Left renal cortex interstitium (tissue), 4 donors: ENCODE measurements around the gene POLR2A. TPM values are rescaled to one million over a fixed set of nuclear protein-coding genes. Genes with fewer than 3 reads are reported as not detected.
"Not testable (repeated sequence)": the region's sequence is repeated elsewhere in the genome, so short reads cannot be mapped to it uniquely, and the experiment has no call there.

Experiments used
- DNase-seq, 4 donors: peaks; one replicate each; pipeline ENCODE4 v3.0.0-alpha.2; 2013; ENCODE audit warnings: low read depth in 4 of 4, low spot score in 2 of 4, missing footprints in 1 of 4
- polyA plus RNA-seq, 4 donors: library from polyadenylated mRNA; unstranded; fragments of 120-200 nt; gene quantifications; one replicate each; pipeline ENCODE4 v1.2.1, GENCODE V29; 2013; ENCODE audit not compliant: insufficient read length in 4 of 4

POLR2A gene
- polyA plus RNA-seq, 4 donors = 101 to 163 (median 116) TPM

GRCh38 chr17:7459961-7460545 is 24.1 kb upstream of the POLR2A start:
- DNase-seq = no peak

DNA sequence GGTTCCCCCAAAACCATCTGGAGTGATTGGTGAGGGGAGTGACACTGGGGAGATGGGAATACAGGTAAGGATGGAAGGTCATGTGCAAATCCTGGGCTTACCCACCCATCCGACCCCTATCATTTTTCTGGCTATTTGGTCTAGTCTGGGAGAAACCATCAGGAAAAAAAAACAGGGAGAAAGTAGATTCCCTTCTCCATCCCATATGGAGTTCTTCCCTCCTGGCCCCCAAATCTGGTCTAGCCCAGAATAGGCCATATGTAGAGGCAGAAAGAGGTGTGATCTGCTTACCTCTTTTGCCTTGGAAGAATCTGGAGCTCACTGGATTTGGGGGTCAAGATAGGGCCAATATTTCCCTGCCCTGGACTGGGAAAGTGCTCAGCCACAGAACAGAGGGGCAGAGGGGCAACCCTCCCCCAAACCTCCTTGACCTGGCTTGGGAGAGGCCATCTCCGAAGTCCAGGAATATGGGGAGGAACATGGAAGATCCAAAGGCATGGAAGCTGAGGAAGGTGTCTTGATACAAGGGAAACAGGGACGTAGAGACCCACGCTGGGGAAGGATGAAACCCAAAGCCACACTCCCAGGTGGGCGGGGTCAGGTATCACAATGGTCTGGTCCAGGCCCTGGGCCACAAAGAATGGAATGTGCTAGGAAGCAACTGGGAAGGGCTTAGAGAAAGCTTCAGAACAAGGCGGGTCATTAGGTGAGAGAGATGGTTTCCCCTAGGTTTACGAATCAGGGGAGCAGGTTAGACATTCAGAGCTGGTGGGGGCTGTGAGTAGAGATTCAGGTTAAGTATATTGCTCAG is 23.1 kb upstream of the POLR2A start:
- no peak for DNase-seq

- no peak for DNase-seq
Measured at GRCh38 chr17:7462474-7463371, 21.4 kb upstream of the POLR2A start.

- DNase-seq = no peak
Measured at GRCh38 chr17:7463372-7463846, 20.8 kb upstream of the POLR2A start.

DNA sequence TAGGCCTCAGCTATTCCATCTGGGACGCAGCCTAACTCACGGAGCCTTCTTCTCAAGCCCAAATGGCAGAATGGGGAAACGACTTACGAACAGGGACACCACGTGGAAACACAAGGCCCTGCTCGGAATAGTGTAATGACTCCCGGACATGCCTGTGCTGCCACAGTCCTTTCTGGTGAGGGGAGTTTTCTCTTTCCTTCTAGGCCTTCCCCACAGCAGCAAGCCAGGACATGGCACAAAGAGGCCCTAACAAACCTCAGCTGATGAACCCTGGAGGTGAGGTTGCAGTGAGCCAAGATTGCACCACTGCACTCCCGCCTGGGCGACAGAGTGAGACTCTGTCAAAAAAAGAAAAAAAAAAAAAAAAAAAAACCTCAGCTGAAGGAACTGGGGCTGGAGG is 20.1 kb upstream of the POLR2A start:
- DNase-seq = no peak

- DNase-seq = no peak
Measured at GRCh38 chr17:7465597-7466275, 18.4 kb upstream of the POLR2A start.

DNA sequence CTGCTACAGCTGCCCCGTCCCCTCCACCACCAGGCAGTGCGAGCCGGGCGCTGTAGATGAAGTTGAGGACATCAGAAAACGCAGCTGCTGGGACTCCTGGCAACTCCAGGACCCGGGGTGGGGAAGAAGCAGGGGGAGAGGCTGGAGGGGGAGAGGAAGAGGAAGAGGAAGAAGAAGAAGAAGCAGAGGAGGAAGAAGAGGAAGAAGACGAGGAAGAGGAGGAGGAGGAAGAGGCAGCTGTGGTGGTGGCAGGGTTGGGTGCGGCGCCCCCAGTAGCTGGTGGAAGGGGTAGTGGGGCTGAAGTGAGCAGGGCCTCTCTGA is 17.9 kb upstream of the POLR2A start:
- no peak for DNase-seq

DNA sequence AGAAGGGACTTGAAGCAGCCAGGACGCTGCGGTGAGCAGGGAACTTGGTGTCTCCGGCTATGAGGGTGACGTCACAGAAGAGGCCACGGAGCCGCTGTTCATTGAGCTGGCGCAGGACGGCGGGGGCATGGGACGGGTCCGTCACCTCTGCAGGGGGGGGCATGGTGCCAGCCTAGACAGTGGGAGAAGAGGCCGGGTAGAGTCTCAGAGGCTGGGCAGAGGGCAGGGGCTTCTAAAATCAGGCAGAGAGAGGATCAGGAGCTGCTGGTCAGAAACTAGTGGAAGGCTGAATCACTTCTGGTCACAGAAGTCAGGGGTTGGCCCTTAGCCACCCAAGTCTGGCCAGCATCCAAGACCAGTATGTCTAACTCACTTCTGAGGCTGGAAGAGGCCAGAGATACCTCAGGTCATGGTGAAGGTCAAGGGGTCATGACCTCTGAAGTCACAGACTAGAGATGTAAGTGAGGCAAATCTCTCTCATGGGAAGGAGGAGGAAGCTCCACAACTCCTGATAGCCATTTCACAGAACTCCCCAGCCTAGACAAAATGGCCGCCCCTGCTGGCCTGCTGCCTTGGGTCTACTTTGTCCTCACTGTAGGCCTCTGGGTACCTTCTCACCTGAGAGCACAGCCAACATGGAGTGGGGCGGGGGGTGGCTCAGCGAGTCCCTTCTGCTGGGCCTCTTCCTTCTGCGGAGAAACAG is 17.4 kb upstream of the POLR2A start:
- no peak for DNase-seq

DNA sequence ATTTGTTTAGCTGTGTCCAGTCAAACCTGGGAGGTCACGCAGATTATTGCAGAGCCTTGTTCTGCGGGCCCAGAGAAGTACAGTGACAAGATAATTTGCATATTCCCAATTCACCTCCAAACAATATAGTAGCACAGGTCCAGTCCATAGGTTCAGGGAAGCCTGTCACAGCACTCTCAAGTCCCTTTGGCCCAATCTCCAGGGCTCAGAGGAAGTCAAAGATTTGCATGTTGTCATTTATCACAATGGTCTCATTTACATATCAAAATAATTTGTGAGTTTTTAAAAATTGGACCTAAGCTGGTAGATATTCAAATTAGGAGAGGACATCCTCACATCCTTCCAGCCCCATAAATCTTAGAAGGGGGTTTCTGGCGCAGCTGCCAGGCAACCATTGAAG is 16.7 kb upstream of the POLR2A start:
- no peak for DNase-seq

DNA sequence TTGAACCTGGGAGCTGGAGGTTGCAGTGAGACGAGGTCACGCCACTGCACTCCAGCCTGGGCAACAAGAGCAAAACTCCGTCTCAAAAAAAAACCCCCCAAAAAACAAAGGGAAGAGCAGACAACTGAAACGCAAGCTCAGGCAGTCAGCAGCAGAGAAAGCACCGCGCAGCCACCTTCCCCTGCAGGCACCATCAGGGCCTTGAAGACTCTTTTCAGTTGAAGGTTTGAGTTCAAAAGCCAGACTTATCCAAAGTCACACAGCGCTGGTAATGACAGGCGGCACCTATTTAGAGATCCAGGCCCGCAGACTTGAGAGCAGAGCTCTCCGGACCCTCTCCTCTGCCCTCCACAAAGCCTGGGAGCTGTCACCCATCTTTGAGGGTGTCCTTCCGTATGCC is 15.9 kb upstream of the POLR2A start:
- no peak for DNase-seq

GRCh38 chr17:7468804-7469389 is 15.3 kb upstream of the POLR2A start:
- no peak for DNase-seq

DNA sequence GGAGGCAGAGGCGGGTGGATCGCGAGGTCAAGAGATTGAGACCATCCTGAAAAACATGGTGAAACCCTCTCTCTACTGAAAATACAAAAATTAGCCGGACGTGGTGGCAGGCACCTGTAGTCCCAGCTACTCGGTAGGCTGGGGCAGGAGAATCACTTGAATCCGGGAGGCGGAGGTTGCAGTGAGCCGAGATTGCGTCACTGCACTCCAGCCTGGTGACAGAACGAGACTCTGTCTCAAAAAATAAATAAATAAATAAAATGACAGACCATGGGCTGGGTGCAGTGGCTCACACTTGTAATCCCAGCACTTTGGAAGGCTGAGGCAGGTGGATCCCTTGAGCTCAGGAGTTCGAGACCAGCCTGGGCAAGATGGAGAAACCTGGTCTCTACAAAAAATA is 14.3 kb upstream of the POLR2A start:
- not testable (repeated sequence) for DNase-seq

GRCh38 chr17:7470457-7470973 is 13.7 kb upstream of the POLR2A start:
- not testable (repeated sequence) for DNase-seq

- no peak for DNase-seq
Measured at GRCh38 chr17:7471729-7472128, 12.4 kb upstream of the POLR2A start.

- not testable (repeated sequence) for DNase-seq
Measured at GRCh38 chr17:7474767-7475166, 9.4 kb upstream of the POLR2A start.

- DNase-seq = no peak
Measured at GRCh38 chr17:7475764-7476422, 8.3 kb upstream of the POLR2A start.

GRCh38 chr17:7476494-7476893 is 7.7 kb upstream of the POLR2A start:
- no peak for DNase-seq

DNA sequence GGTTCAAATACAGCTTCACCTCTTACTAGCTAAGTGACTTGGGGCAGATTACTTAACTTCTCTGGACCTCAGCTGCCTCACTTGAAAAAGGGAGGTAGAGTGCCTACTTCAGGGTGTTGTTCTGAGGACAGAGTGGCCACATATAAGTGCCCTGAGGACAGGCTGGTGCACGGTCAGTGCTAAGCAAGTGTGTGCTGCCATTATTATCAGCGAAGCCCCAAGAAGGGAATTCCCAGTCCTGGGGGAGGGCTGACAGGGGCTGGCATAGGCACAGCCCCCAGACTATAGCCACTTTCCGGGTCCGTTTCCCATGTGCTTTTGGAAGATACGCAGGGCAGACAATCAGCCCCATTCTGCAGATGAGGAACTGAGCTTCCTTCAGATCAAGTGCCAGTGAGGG is 7.2 kb upstream of the POLR2A start:
- DNase-seq = no peak
